ENCODE data around the gene PADI2. TPM values are rescaled to one million over a fixed set of nuclear protein-coding genes. Genes with fewer than 3 reads are reported as not detected.

Gene PADI2
- total RNA-seq, 2 donors from 2014 or later, result 0.11 to 0.12 TPM

GRCh38 chr1:17148950-17149608 is 29.8 kb upstream of the PADI2 start:
- ATAC-seq (no peak), DNase-seq (ENCODE audit: low spot score in 2 of 2) (no peak)
- peaks cover 18 to 19% of the 10 kb centered on the region in 2 donors for H3K36me3 Mint-ChIP-seq
- peaks cover 12 to 14% of the 10 kb centered on the region in 2 donors for H3K9me3 Mint-ChIP-seq
- H3K27ac Mint-ChIP-seq, result no peak overlapping the region

- no peak overlapping the region for H3K27ac Mint-ChIP-seq
- no peaks in the 10 kb centered on the region for H3K36me3 Mint-ChIP-seq
- ATAC-seq (no peak), DNase-seq (ENCODE audit: low spot score in 2 of 2) (no peak)
- H3K9me3 Mint-ChIP-seq, result no peaks in the 10 kb centered on the region
These were observed 26.4 kb upstream of the PADI2 start for GRCh38 chr1:17145648-17146047.

- Mint-ChIP-seq H3K27ac (no peak overlapping the region), H3K36me3 (no peaks in the 10 kb centered on the region), H3K9me3 (no peaks in the 10 kb centered on the region)
- DNase-seq (ENCODE audit: low spot score in 2 of 2) (no peak), ATAC-seq (no peak)
These were observed 24.5 kb upstream of the PADI2 start for GRCh38 chr1:17143760-17144159.

GRCh38 chr1:17141441-17142197 is 22.4 kb upstream of the PADI2 start:
- no peak overlapping the region for H3K27ac Mint-ChIP-seq
- ATAC-seq (no peak), DNase-seq (ENCODE audit: low spot score in 2 of 2) (no peak)
- H3K9me3 Mint-ChIP-seq, result no peaks in the 10 kb centered on the region
- H3K36me3 Mint-ChIP-seq, result no peaks in the 10 kb centered on the region

GRCh38 chr1:17140279-17140678 is 21.0 kb upstream of the PADI2 start:
- Mint-ChIP-seq H3K27ac (no peak overlapping the region), H3K9me3 (no peaks in the 10 kb centered on the region), H3K36me3 (no peaks in the 10 kb centered on the region)
- DNase-seq (ENCODE audit: low spot score in 2 of 2) (no peak), ATAC-seq (no peak)

GRCh38 chr1:17139637-17140036 is 20.4 kb upstream of the PADI2 start:
- ATAC-seq (no peak), DNase-seq (ENCODE audit: low spot score in 2 of 2) (no peak)
- no peaks in the 10 kb centered on the region for H3K36me3 Mint-ChIP-seq
- no peak overlapping the region for H3K27ac Mint-ChIP-seq
- H3K9me3 Mint-ChIP-seq, result no peaks in the 10 kb centered on the region

- Mint-ChIP-seq H3K27ac (no peak overlapping the region), H3K9me3 (no peaks in the 10 kb centered on the region), H3K36me3 (no peaks in the 10 kb centered on the region)
- ATAC-seq (no peak), DNase-seq (ENCODE audit: low spot score in 2 of 2) (no peak)
These were observed 18.2 kb upstream of the PADI2 start for GRCh38 chr1:17137441-17137840.

GRCh38 chr1:17136936-17137335 is 17.7 kb upstream of the PADI2 start:
- Mint-ChIP-seq H3K9me3 (no peaks in the 10 kb centered on the region), H3K27ac (no peak overlapping the region), H3K36me3 (no peaks in the 10 kb centered on the region)
- DNase-seq (ENCODE audit: low spot score in 2 of 2) (no peak), ATAC-seq (no peak)

GRCh38 chr1:17136145-17136544 is 16.9 kb upstream of the PADI2 start:
- H3K36me3 Mint-ChIP-seq, result no peaks in the 10 kb centered on the region

GRCh38 chr1:17135530-17135929 is 16.3 kb upstream of the PADI2 start:
- Mint-ChIP-seq H3K27ac (no peak overlapping the region), H3K36me3 (no peaks in the 10 kb centered on the region), H3K9me3 (no peaks in the 10 kb centered on the region)
- DNase-seq (ENCODE audit: low spot score in 2 of 2) (no peak), ATAC-seq (no peak)

More at GRCh38 chr1:17136145-17136544, 16.9 kb upstream of the PADI2 start:
- DNase-seq (ENCODE audit: low spot score in 2 of 2) (no peak), ATAC-seq (no peak)
- no peak overlapping the region for H3K27ac Mint-ChIP-seq
- no peaks in the 10 kb centered on the region for H3K9me3 Mint-ChIP-seq

GRCh38 chr1:17134724-17135123 is 15.5 kb upstream of the PADI2 start:
- Mint-ChIP-seq H3K36me3 (no peaks in the 10 kb centered on the region), H3K9me3 (no peaks in the 10 kb centered on the region), H3K27ac (no peak overlapping the region)
- ATAC-seq (no peak), DNase-seq (ENCODE audit: low spot score in 2 of 2) (no peak)

- H3K36me3 Mint-ChIP-seq, result no peaks in the 10 kb centered on the region
- no peaks in the 10 kb centered on the region for H3K9me3 Mint-ChIP-seq
- no peak for ATAC-seq
- DNase-seq (ENCODE audit: low spot score in 2 of 2), result no peak
- H3K27ac Mint-ChIP-seq, result no peak overlapping the region
These were observed 14.8 kb upstream of the PADI2 start for GRCh38 chr1:17134034-17134433.

GRCh38 chr1:17130138-17130635 is 10.9 kb upstream of the PADI2 start:
- H3K36me3 Mint-ChIP-seq, result no peaks in the 10 kb centered on the region
- ATAC-seq (no peak), DNase-seq (ENCODE audit: low spot score in 2 of 2) (no peak)

GRCh38 chr1:17128361-17128760 is 9.1 kb upstream of the PADI2 start:
- no peak for ATAC-seq

More at GRCh38 chr1:17130138-17130635, 10.9 kb upstream of the PADI2 start:
- Mint-ChIP-seq H3K9me3 (no peaks in the 10 kb centered on the region), H3K27ac (no peak overlapping the region)

GRCh38 chr1:17125756-17126237 is 6.5 kb upstream of the PADI2 start:
- Mint-ChIP-seq H3K36me3 (no peaks in the 10 kb centered on the region), H3K9me3 (no peaks in the 10 kb centered on the region), H3K27ac (no peak overlapping the region)
- DNase-seq (ENCODE audit: low spot score in 2 of 2) (peak; percentile 74 to 91), ATAC-seq (peak; percentile 87 to 90)

More at GRCh38 chr1:17128361-17128760, 9.1 kb upstream of the PADI2 start:
- no peaks in the 10 kb centered on the region for H3K36me3 Mint-ChIP-seq
- no peaks in the 10 kb centered on the region for H3K9me3 Mint-ChIP-seq
- no peak for DNase-seq (ENCODE audit: low spot score in 2 of 2)
- H3K27ac Mint-ChIP-seq, result no peak overlapping the region

- no peaks in the 10 kb centered on the region for H3K36me3 Mint-ChIP-seq
- no peaks in the 10 kb centered on the region for H3K9me3 Mint-ChIP-seq
- no peak for ATAC-seq
- no peak overlapping the region for H3K27ac Mint-ChIP-seq
- DNase-seq (ENCODE audit: low spot score in 2 of 2), result no peak
These were observed 4.2 kb upstream of the PADI2 start for GRCh38 chr1:17123196-17124045.
